ENCODE data around the gene NPR3. TPM values are rescaled to one million over a fixed set of nuclear protein-coding genes. Genes with fewer than 3 reads are reported as not detected.
A peak's percentile ranks its signal among the peaks of the same experiment; 100 is the strongest.

Gene NPR3
- 0.01 to 0.55 TPM (median 0.12 TPM) in 3 replicates for polyA plus RNA-seq
- polyA plus RNA-seq (2011; ENCODE audit: low read depth): 0.39 TPM
- polyA plus RNA-seq (2011; cell fraction: cytosol; rRNA removed): 0.06 and 0.12 TPM in 2 replicates
- polyA plus RNA-seq (2011; cell fraction: nucleus; rRNA removed): 0.29 and 0.53 TPM in 2 replicates
- polyA plus RNA-seq (2012; ENCODE audit: low replicate concordance): 0.05 and 0.47 TPM in 2 replicates
- polyA minus RNA-seq: 0.10 to 1.2 TPM in 2 of 3 replicates, not detected in the other
- polyA minus RNA-seq (2011; cell fraction: cytosol; rRNA and poly(A)+ RNA removed): not detected
- polyA minus RNA-seq (2011; cell fraction: nucleus; rRNA and poly(A)+ RNA removed): 0.21 and 1.7 TPM in 2 replicates

GRCh38 chr5:32710550-32711361 is at the start of gene NPR3:
NPR3 (plus strand) TSS chr5:32711321; CDS start chr5:32711777, 456 bp downstream.
- TF ChIP-seq EZH2 (IDR thresholded peaks at IDR 0.05; ENCODE audit: low read length): no peak
- TF ChIP-seq CTCF (optimal IDR thresholded peaks at IDR 0.05 in 1 of 3, IDR thresholded peaks at IDR 0.05 in 1 of 3, conservative IDR thresholded peaks at IDR 0.05 in 1 of 3; ENCODE audit: extremely low read depth in 1 of 3, insufficient read depth in 2 of 3, low read length in 3 of 3): no peak
- Histone ChIP-seq H3K9ac (ENCODE audit: control insufficient read depth, extremely low read depth, insufficient read depth, low read length) (peak within 1 kb of the TSS; percentile 11), H3K4me2 (ENCODE audit: control insufficient read depth, extremely low read depth, insufficient read depth, low read depth, low read length) (peak within 1 kb of the TSS; percentile 94), H3K9me1 (ENCODE audit: control insufficient read depth, extremely low read depth, insufficient read depth, low read length) (no peaks in the 10 kb centered on the region), H4K20me1 (ENCODE audit: control insufficient read depth, extremely low read depth, insufficient read depth, low read length) (no peaks in the 10 kb centered on the region), H3K4me3 (ENCODE audit: control insufficient read depth in 2 of 3, extremely low read depth in 1 of 3, insufficient read depth in 2 of 3, low read depth in 1 of 3, low read length in 3 of 3) (peak within 1 kb of the TSS; percentile 45 to 77 (median 72)), H3K27ac (ENCODE audit: control insufficient read depth, insufficient read depth, low read length) (no peak within 1 kb of the TSS), H3K4me1 (ENCODE audit: control insufficient read depth, extremely low read depth, insufficient read depth, low read length) (peaks cover 24% of the 10 kb centered on the region), H3K27me3 (ENCODE audit: control insufficient read depth, extremely low read depth, insufficient read depth, low read length) (peaks cover 34% of the 10 kb centered on the region), H2AFZ (ENCODE audit: control insufficient read depth, low read length) (peak within 1 kb of the TSS; percentile 80), H3K79me2 (ENCODE audit: control insufficient read depth, insufficient read depth, low read length) (no peaks in the 10 kb centered on the region), H3K36me3 (ENCODE audit: control insufficient read depth in 2 of 2, extremely low read depth in 1 of 2, insufficient read depth in 2 of 2, low read length in 2 of 2) (no peaks in the 10 kb centered on the region), H3K9me3 (ENCODE audit: control insufficient read depth, low read depth, low read length) (no peaks in the 10 kb centered on the region)
- no peak for DNase-seq (ENCODE audit: low read depth, low spot score)
- no peak for FAIRE-seq
- dilution Hi-C loops (cut with MboI; ENCODE audit: extremely low pct_ligation_motif_present, low sequenced_read_pairs): no loop called here

GRCh38 chr5:32664523-32664922 is 46.6 kb upstream of the NPR3 start:
- Histone ChIP-seq H3K4me1 (ENCODE audit: control insufficient read depth, extremely low read depth, insufficient read depth, low read length) (no peaks in the 10 kb centered on the region), H4K20me1 (ENCODE audit: control insufficient read depth, extremely low read depth, insufficient read depth, low read length) (no peaks in the 10 kb centered on the region), H3K27ac (ENCODE audit: control insufficient read depth, insufficient read depth, low read length) (no peak overlapping the region), H2AFZ (ENCODE audit: control insufficient read depth, low read length) (no peak overlapping the region), H3K36me3 (ENCODE audit: control insufficient read depth in 2 of 2, extremely low read depth in 1 of 2, insufficient read depth in 2 of 2, low read length in 2 of 2) (no peaks in the 10 kb centered on the region), H3K4me2 (ENCODE audit: control insufficient read depth, extremely low read depth, insufficient read depth, low read depth, low read length) (no peak overlapping the region), H3K9me3 (ENCODE audit: control insufficient read depth, low read depth, low read length) (peaks cover 2% of the 10 kb centered on the region), H3K9me1 (ENCODE audit: control insufficient read depth, extremely low read depth, insufficient read depth, low read length) (no peaks in the 10 kb centered on the region), H3K9ac (ENCODE audit: control insufficient read depth, extremely low read depth, insufficient read depth, low read length) (no peak overlapping the region), H3K4me3 (ENCODE audit: control insufficient read depth in 2 of 3, extremely low read depth in 1 of 3, insufficient read depth in 2 of 3, low read depth in 1 of 3, low read length in 3 of 3) (no peak overlapping the region), H3K79me2 (ENCODE audit: control insufficient read depth, insufficient read depth, low read length) (no peaks in the 10 kb centered on the region), H3K27me3 (ENCODE audit: control insufficient read depth, extremely low read depth, insufficient read depth, low read length) (no peaks in the 10 kb centered on the region)
- TF ChIP-seq CTCF (optimal IDR thresholded peaks at IDR 0.05 in 1 of 3, IDR thresholded peaks at IDR 0.05 in 1 of 3, conservative IDR thresholded peaks at IDR 0.05 in 1 of 3; ENCODE audit: extremely low read depth in 1 of 3, insufficient read depth in 2 of 3, low read length in 3 of 3): no peak
- DNase-seq (ENCODE audit: low read depth, low spot score) (no peak), FAIRE-seq (no peak)
- dilution Hi-C loops (cut with MboI; ENCODE audit: extremely low pct_ligation_motif_present, low sequenced_read_pairs): no loop called here

Data from keratinocyte (primary cell).